Subcutaneous adipose tissue (tissue), 4 donors: Measurements from ENCODE around the gene IGSF9B. TPM values are rescaled to one million over a fixed set of nuclear protein-coding genes. Genes with fewer than 3 reads are reported as not detected.

ENCODE experiments used
- CTCF ChIP-seq: fragments of 450-650 bp; IDR thresholded peaks from one replicate; pipeline ENCODE4 v1.5.1; 2016; ENCODE audit warnings: low read depth, mild to moderate bottlenecking, control low read depth, antibody characterized with exemption, moderate library complexity
- total RNA-seq, 4 donors: library from RNA; depleted of rRNA; stranded (reverse); fragments of >200 nt; gene quantifications; one replicate each; pipeline ENCODE4 v1.1.0, GENCODE V29; 2016

IGSF9B gene
- total RNA-seq, 4 donors from 2014 or later = 1.0 to 6.8 (median 2.3) TPM

GRCh38 chr11:133990501-133990900 lies 33.7 kb upstream of the IGSF9B start:
- no peak for TF ChIP-seq CTCF

- TF ChIP-seq CTCF = no peak
Measured at GRCh38 chr11:133988686-133989410, 32.1 kb upstream of the IGSF9B start.

GRCh38 chr11:133987171-133987570 lies 30.4 kb upstream of the IGSF9B start:
- TF ChIP-seq CTCF = no peak

- no peak for TF ChIP-seq CTCF
Measured at GRCh38 chr11:133985981-133986944, 29.5 kb upstream of the IGSF9B start.

- TF ChIP-seq CTCF = no peak
Measured at GRCh38 chr11:133984828-133985227, 28.1 kb upstream of the IGSF9B start.

- no peak for TF ChIP-seq CTCF
Measured at GRCh38 chr11:133983660-133984316, 27.0 kb upstream of the IGSF9B start.

- TF ChIP-seq CTCF = no peak
Measured at GRCh38 chr11:133982876-133983275, 26.1 kb upstream of the IGSF9B start.
